DMS53 treated with DMSO at 0.1 percent for 48 hours (cell line): ENCODE data around the gene ATG7.

Experiments used
- DNase-seq: peaks from one replicate; lab custom pipeline; 2025; ENCODE audit not compliant: unreplicated experiment; lab: John Stamatoyannopoulos, UW

The ATG7 gene, protein sequence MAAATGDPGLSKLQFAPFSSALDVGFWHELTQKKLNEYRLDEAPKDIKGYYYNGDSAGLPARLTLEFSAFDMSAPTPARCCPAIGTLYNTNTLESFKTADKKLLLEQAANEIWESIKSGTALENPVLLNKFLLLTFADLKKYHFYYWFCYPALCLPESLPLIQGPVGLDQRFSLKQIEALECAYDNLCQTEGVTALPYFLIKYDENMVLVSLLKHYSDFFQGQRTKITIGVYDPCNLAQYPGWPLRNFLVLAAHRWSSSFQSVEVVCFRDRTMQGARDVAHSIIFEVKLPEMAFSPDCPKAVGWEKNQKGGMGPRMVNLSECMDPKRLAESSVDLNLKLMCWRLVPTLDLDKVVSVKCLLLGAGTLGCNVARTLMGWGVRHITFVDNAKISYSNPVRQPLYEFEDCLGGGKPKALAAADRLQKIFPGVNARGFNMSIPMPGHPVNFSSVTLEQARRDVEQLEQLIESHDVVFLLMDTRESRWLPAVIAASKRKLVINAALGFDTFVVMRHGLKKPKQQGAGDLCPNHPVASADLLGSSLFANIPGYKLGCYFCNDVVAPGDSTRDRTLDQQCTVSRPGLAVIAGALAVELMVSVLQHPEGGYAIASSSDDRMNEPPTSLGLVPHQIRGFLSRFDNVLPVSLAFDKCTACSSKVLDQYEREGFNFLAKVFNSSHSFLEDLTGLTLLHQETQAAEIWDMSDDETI

DNA sequence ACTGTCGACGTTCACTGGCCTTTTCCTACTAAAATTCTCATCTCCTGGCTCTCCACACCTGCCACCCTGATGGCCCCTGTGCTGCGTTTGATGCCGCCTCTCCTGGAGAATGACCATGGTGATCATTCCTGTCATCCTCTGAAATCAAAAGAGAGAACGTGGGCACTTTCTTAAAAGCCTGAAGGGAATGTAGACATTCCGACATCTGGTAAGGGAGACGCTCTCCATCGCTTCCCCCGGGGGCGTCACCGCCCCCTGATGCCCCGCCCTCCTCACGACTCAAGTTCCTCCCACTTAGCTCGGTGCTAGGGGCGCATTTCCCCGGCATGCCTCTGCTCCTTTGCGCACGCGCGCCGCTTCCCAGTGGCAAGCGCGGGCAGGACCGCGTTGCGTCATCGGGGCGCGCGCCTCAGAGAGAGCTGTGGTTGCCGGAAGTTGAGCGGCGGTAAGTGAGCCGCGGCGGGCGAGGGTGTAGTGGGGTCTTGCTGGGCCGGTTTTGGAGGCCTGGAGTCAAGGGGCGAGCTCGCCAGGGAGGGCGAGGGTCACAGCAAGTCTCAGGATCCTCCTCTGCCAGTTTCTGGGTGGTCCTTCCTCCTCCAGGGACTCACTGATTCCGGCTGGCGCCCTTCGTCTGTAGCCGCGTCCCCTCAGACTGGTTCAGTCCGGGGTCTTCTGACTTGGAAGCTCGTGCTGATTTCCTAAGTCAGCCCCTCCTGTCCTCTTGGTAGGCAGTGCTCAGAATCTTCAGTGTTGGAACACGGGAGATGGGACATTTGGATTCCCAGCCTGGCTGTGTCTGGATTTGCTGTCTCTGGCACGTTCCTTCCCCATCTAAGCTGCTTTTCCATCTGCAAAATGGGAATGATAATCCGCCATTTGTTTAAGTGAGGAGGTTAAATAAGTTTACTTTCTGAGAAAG is at the start of gene ATG7:
Gene ATG7 (plus strand): TSS at position 412 of the 919 bp plus-strand sequence. CDS start 26,299 bp downstream, outside the sequence.
- DNase-seq, result peak; percentile 43

DNA sequence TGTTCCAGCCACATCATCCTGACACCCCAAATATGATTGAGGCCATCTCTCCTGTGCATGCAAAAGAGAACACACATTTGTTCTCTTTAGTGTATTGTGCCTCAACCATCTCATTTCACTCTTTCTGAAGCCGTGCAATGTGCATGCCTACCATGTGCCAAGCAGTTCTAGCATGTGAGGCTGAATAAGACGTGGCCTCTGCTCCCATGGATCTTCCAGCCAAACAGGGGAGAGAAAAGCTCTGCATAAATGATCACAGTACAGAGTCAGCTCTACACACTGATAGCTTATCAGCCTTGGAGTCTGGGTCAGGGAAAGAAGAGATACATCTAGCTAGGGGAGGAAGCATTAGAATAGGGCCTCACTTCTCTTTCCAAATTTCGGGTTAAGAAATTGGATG is 48.2 kb upstream of the ATG7 start:
- no peak for DNase-seq

DNA sequence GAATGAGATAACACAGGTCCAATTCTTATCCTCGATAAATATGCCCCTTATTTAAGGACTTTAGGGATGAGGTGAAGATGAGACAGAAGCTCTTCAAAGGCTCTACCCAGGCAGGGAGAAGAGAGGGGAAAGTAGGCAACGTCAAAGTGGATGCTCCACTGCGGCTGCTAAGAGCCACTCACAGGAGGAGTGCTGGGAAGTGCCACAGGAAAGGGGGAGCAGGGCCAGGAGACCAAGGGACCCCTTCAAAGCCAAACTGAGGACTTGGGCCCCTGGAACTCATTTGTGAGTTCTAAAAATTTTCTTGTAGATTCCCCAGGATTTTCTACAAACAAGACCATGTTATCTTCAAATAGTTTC is 47.3 kb upstream of the ATG7 start:
- no peak for DNase-seq

DNA sequence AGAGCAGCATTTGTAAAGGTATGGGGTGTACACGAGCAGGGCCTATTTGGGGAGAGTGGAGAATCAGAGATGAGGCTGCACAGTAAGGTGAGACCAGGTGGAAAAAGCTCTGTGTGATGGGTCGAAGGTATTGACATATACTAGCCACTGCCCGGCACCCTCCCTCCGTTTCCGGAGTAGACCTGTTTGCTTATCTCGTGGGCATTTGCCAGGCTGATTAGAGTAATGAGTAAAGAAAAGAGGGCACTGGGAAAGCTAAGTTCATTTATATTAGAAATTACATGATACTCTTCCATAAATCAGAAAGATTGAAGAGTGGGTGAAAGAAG is 46.2 kb upstream of the ATG7 start:
- no peak for DNase-seq

DNA sequence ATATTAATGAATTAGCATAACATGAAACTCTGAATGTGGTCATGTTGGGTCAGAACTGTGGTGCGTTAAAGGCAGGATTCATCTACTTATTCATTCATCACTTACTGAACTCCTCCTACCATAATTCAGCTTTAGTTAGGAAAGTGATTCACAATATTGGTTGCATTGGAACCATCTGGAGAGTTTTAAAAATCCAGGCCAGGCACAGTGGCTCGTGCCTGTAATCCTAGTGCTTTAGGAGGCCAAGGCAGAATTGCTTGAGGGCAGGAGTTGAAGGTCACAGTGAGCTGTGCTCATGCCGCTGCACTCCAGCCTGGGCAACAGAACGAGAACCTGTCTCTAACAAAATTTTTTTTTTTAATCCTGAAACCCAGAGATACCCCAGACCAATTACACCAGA is 44.2 kb upstream of the ATG7 start:
- DNase-seq, result no peak

DNA sequence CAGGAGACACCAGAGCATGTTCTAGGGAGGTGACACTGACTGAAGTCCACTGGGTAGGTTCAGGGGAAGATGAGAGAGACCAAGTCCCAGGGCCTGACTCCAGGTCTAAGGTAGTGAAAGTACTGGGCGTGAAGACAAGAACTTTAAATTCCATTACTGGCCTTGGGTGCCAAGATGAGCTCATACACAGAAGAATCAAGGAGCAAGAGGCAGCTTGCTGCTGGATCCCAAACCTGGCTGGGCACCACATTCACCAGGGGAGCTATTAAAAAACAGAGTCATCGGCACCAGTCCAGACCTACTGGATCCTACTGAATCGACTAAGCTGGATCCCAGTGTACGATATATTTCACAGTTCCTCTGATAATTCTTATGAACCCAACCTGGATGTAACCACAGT is 42.1 kb upstream of the ATG7 start:
- DNase-seq, result no peak

DNA sequence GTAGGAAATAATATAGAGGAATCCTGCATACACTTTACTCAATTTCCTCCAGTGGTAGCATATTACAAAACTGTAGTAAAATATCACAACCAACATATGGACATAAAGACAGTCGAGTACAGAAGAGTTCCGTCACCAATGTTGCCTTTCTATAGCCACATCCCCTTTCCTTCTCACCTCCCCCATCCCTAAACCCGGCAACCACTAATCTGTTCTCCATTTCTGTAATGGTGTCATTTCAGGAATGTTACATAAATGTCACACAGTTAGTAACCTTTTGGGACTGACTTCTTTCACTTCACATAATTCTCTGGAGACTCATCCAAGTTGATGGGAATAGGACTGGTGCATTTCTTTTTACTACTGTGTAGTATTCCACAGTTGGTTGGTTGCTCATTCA is 41.4 kb upstream of the ATG7 start:
- no peak for DNase-seq

DNA sequence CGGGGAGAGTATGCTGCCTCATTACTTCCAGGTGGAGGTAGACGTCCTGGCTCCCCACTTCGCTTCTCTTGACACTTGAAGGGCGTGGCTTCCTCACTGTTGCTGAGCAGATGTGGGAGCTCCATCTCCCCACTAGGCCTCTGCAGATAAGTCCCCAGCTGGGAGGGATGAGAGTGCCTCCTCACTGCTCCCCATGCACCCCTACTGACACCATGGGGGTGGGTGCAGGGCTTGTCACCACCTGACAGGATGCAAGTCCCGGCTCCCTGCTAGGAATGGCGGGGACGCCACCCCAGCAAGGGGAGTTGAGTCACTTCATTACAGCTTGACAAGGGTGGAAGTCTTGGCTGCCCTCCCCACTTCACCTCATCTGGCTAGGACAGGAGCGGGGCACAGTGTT is 36.8 kb upstream of the ATG7 start:
- DNase-seq, result no peak

DNA sequence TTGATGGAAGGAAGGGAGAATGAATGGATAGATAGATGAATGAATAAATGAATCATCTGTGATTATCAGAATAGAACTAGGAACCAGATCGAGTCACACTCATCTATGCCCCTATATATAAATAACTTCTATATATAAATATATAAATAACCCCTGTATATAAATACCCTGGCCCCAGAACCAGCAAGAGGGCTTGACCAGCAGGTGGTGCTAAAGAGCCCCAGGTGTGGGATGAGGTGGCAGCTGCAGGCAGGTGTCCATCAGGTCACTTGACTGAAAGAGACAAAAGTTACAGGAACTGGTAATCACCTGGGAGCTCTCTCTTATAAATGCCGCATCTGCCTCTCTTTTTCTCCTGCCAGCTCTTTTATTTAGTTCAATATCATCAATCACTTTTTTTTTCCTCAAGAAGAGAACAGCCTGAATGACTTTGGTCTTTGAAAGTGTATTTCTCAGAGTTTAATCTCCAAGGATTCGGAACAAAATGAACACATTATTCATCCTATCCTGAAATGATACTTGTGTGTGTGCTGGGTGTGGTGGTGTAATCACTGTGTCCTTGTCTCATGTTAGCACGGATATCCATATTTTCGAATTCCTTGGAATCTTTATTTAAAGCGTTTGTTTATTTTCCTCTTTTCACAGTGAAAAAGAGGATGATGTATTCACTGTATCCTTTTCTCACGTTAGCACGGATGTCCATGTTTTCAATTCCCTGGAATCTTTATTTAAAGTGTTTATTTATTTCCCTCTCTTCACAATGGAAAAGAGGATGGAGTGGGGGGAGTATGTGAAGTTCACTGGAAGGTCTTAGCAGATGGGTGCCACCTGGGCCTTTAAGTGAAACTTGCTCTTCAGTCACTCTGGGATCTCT is 35.4 kb upstream of the ATG7 start:
- DNase-seq, result peak; percentile 8

DNA sequence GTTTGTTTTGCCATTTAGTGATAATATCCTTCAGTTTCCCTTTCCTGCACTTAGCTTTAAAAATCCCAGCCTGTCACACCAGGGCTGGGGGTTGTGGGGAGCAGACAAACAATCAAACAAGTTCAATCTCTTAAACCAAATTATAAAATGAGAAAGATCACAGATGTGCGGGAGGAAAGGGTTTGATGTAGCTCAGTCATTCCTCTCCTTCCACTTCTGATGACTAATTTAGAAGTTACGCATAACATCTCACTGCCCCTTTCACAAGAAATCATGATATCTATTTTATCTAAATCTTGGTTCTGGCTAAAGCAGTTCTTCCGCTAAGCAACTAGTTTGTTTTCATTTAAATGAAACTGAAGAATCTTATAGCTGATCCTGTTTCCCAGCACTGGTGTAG is 34.1 kb upstream of the ATG7 start:
- no peak for DNase-seq

DNA sequence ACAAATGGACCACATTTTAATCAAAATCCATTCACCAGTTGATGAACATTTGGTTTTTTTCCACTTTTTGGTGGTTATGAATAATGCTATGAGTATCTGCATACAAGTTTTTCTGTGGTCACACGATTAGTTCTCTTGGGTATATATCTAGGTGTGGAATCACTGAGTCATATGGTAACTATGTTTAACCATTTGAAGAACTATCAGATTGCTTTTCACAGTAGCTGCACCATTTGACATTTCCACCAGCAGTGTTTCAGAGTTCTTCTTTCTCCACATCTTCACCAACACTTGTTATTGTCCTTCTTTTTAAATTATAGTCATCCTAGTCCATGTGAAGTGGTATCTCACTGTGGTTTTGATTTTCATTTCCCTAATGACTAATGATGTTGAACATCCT is 33.3 kb upstream of the ATG7 start:
- DNase-seq, result no peak

DNA sequence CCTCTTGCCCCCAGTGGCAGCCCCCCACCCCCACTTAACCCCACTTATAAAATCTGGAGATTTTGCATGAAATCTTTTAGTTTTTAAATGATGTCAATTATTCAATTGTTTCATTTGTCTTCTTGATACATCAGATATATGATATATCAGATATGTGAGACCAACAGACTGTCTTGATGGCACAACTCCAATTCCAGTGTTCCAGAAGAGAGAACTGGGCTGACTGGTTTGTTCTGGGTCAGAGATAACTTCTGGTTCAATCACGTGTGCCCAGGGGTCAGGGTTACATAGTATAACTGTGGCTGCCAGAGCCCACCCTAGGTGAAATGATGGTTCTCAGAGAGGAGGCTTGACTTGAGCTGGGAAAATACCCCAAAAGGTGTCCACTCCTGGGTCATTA is 32.4 kb upstream of the ATG7 start:
- DNase-seq, result no peak

DNA sequence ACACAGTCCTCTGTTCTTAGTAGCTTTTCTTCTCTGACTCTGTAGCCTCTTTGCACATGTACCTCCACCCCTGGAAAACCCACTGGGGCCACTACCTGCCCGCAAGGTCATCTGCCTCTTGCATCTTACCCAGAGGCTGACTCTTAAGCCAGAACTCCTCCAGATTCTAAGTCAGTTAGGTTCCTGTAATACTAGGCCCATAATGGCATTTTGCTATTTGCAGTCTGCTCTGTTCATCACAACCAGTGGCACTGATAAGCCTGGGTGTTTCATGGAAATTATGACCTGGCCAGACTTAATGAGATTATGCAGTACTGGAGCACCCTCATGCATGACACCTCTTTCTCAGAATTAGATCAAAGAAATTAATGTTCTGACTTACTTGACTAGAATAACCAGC is 31.7 kb upstream of the ATG7 start:
- no peak for DNase-seq

DNA sequence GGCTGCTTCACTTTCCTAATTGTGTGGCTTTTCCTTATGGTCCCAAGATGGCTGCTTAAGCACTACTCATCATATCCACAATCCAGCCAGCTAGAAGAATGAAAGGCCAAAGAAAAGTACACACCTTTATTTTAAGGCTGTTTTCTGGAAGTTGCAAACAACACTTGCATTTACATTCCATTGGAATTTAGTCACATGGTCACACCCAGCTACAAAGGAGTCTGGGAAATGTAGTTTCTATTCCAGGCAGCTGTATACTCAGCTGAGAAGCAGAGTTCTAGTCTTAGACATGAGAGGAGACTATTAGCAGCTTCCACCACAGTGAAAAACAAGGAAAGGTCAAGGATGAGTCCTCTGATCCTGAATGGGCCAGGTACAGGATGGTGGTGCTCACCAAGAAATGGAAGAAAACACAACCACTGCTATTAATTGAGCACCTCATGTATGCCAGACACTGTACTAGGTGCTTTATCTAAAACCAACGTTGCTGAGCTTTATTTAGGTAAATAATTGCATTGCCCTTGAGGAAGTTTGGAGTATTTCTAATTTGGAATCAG is 28.0 kb upstream of the ATG7 start:
- no peak for DNase-seq

DNA sequence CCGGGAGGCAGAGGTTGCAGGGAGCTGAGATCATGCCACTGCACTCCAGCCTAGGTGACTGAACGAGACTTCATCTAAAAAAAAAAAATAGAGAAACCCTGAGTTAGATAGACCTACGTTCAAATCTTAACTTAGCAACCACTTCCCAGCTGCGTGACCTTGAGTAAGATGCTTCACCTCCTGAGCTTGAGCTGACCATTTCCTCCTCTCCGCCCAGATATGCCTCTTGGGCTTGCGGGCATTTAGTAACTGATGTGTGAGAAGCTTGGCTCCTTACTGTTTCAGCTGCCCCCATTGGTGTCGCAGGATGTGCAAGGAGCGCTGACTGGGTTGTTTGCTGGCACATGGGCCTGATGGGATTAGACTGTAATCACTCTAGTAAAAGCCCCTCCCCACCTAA is 26.9 kb upstream of the ATG7 start:
- DNase-seq, result no peak

DNA sequence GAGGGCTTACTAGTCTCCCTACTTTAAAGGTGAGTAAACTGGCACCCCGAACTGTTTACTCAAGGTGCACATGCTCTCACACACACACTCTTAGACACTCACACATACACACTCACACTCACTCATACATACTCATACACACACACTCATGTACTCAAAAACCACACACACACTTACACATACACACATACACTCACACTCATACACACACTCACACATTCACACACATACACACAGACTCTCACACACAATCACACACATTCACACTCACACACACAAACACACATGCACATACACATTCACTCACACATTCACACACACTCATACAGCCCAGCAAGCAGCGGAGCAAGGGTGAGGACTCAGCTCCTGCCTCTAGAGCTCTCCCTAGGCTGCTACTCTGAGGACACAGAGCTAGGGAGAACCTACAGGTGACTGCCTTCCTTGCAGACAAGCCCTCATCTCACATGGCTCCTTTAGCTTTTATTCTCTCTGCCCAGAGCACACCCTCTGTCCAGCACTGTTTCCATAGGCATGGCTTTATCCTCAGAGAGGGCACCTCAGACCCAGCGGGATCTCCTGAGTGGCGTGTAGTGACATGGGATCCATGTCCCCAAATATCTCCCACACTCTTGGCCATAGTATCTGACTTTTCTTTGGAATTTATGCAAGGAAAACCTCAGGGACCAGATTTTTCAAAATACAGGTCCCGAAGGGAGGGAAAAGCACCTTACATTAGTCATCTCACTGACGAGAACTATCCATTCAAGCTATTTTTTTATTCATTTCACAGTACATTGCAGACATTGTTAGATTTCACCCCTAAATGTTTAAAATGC is 26.2 kb upstream of the ATG7 start:
- DNase-seq, result no peak

DNA sequence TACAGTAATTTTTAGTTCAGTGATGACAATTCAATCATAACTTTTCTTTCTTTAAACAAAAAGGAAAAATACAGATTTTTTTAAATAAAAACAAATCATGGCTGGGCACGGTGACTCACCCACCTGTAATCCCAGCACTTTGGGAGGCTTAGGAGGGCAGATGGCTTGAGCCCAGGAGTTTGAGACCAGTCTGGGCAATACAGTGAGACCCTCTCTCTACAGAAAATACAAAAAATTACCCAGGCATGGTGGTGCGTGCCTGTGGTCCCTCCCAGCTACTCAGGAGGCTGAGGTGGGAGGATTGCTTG is 25.6 kb upstream of the ATG7 start:
- no peak for DNase-seq

DNA sequence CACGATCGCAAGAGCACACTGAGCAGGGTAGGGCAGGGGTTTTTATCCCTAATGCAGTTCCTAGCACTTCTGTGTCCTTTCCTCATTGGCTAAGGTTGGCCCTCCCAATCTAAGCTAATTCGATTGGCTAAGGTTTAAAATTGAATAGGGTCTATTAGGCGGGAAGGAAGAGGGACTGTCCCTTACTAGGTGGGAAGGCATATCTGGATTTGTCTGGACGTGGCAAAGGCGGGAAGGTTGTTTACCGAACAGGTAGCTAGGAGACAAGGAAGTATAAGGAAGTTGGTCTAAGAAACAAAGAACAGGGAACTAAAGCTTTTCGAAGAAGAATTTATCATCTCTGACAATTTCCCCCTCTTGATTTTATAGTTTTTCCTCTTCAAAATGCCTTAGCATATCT is 24.8 kb upstream of the ATG7 start:
- no peak for DNase-seq

DNA sequence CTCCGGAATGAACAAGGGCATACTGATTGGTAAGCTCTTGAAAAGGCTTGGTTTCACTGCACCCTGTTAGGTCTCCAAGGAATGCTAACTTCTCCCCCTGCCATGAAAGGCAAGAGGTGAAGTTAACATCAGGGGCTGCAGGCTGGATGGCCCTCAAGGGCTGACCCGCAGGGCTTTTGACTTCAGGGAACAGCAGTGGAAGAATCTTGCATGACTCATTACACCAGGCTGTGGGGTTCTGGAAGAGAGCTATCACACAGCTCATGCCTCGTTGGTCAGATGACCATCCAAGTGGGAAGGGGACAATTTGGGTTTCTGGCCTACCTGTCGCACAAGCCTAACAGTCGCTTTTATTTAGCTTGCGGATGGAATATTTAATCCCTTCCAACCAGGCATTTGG is 23.6 kb upstream of the ATG7 start:
- DNase-seq, result no peak
